Sigmoid colon (tissue), 4 donors: Measurements from ENCODE around the gene DNAJC8.

Experiments used
- CTCF ChIP-seq, 4 experiments: fragments of 450-650 bp in 3 of 4; fragments of 200-600 bp in 1 of 4; IDR thresholded peaks; one replicate each; pipeline ENCODE4 v1.5.1; 2016 to 2019; ENCODE audit warnings: antibody characterized with exemption in 4 of 4, mild to moderate bottlenecking in 3 of 4, moderate library complexity in 2 of 4
- EP300 ChIP-seq, 4 donors: sonication (generic); formaldehyde crosslinking; IDR thresholded peaks; one replicate each; pipeline ENCODE4 v1.6.1; 2017; ENCODE audit warnings: antibody characterized with exemption in 4 of 4
- POLR2A ChIP-seq, 2 donors: fragments of 450-650 bp; IDR thresholded peaks; one replicate each; pipeline ENCODE4 v1.6.1; 2016; ENCODE audit warnings: antibody characterized with exemption in 2 of 2, mild to moderate bottlenecking in 2 of 2, moderate library complexity in 2 of 2
- POLR2AphosphoS5 ChIP-seq, 4 donors: sonication (generic); formaldehyde crosslinking; IDR thresholded peaks; one replicate each; pipeline ENCODE4 v1.6.1; 2017; ENCODE audit warnings: antibody characterized with exemption in 4 of 4

GRCh38 chr1:28264897-28265296, 32.1 kb upstream of the DNAJC8 start:
- no peak for TF ChIP-seq POLR2A (IDR thresholded peaks at IDR 0.05)
- TF ChIP-seq POLR2AphosphoS5 (IDR thresholded peaks at IDR 0.05), result no peak
- no peak for TF ChIP-seq CTCF (IDR thresholded peaks at IDR 0.05)
- TF ChIP-seq EP300 (IDR thresholded peaks at IDR 0.05), result no peak
